Mesenchymal stem cell (in vitro differentiated cells and primary cell): Measurements from ENCODE around the gene STAM.
A peak's percentile ranks its signal among the peaks of the same experiment; 100 is the strongest.

Experiments used
- DNase-seq: peaks from one replicate; pipeline ENCODE4 v3.0.0-alpha.2; 2013
- H2AFZ ChIP-seq: one replicate; pipeline ENCODE4 v1.6.1; 2013; ENCODE audit warnings: low read depth, mild to moderate bottlenecking, control low read depth, inconsistent platforms, low read length, moderate library complexity
- H2AK5ac ChIP-seq: 2 replicates; pipeline ENCODE4 v1.6.1; 2013; ENCODE audit warnings: low read length, moderate library complexity, mild to moderate bottlenecking, inconsistent platforms; ENCODE audit not compliant: severe bottlenecking
- H2BK120ac ChIP-seq: one replicate; pipeline ENCODE4 v1.6.1; 2013; ENCODE audit warnings: low read depth, mild to moderate bottlenecking, inconsistent platforms, low read length, moderate library complexity
- H2BK12ac ChIP-seq, 2 experiments: one replicate each; pipeline ENCODE4 v1.6.1; 2013; ENCODE audit warnings: inconsistent platforms in 2 of 2, low read length in 2 of 2, mild to moderate bottlenecking in 2 of 2, moderate library complexity in 2 of 2, control low read depth in 1 of 2
- H2BK15ac ChIP-seq: one replicate; pipeline ENCODE4 v1.6.1; 2013; ENCODE audit warnings: mild to moderate bottlenecking, low read depth, inconsistent platforms; ENCODE audit not compliant: poor library complexity, severe bottlenecking
- H2BK5ac ChIP-seq: 2 replicates; pipeline ENCODE4 v1.6.1; 2013; ENCODE audit warnings: low read depth, mild to moderate bottlenecking, low read length, control low read depth, inconsistent platforms; ENCODE audit not compliant: poor library complexity, severe bottlenecking
- H3K14ac ChIP-seq, 2 experiments: one replicate each; pipeline ENCODE4 v1.6.1; 2013; ENCODE audit warnings: inconsistent platforms in 2 of 2, low read length in 2 of 2, control low read depth in 1 of 2, mild to moderate bottlenecking in 1 of 2, moderate library complexity in 1 of 2
- H3K18ac ChIP-seq, 2 experiments: one replicate each; pipeline ENCODE4 v1.6.1; 2013; ENCODE audit warnings: inconsistent platforms in 2 of 2, low read length in 2 of 2, control low read depth in 1 of 2, low read depth in 1 of 2, mild to moderate bottlenecking in 1 of 2
- H3K23ac ChIP-seq, 2 experiments: one replicate each; pipeline ENCODE4 v1.6.1; 2013; ENCODE audit warnings: inconsistent platforms in 2 of 2, low read length in 2 of 2, mild to moderate bottlenecking in 2 of 2, moderate library complexity in 2 of 2, control low read depth in 1 of 2
- H3K27ac ChIP-seq: 2 replicates; pipeline ENCODE4 v1.5.1; 2013; ENCODE audit warnings: mild to moderate bottlenecking, moderate library complexity, low read length, control low read depth, inconsistent platforms; ENCODE audit not compliant: poor library complexity, severe bottlenecking
- H3K27me3 ChIP-seq, 2 experiments: 2 replicates each; pipeline versions ENCODE4 v1.6.1 to v1.7.0; 2013; ENCODE audit warnings: low read length in 2 of 2, mild to moderate bottlenecking in 2 of 2, moderate library complexity in 2 of 2, control low read depth in 1 of 2, inconsistent platforms in 1 of 2; ENCODE audit not compliant: control insufficient read depth in 1 of 2, insufficient read depth in 1 of 2
- H3K36me3 ChIP-seq, 2 experiments: 2 replicates each; pipeline versions ENCODE4 v1.6.1 to v1.7.0; 2013; ENCODE audit warnings: low read length in 2 of 2, control low read depth in 1 of 2, inconsistent platforms in 1 of 2, low read depth in 1 of 2, mild to moderate bottlenecking in 1 of 2; ENCODE audit not compliant: insufficient read depth in 2 of 2, control insufficient read depth in 1 of 2
- H3K4ac ChIP-seq, 2 experiments: one replicate each; pipeline ENCODE4 v1.6.1; 2013; ENCODE audit warnings: inconsistent platforms in 2 of 2, low read length in 2 of 2, mild to moderate bottlenecking in 2 of 2, moderate library complexity in 2 of 2, control low read depth in 1 of 2, low read depth in 1 of 2
- H3K4me1 ChIP-seq: 2 replicates; pipeline ENCODE4 v1.6.1; 2013; ENCODE audit warnings: low read depth, low read length, control low read depth; ENCODE audit not compliant: control insufficient read depth, insufficient read depth
- H3K4me2 ChIP-seq: 2 replicates; pipeline ENCODE4 v1.6.1; 2013; ENCODE audit warnings: low read length, mild to moderate bottlenecking, inconsistent platforms; ENCODE audit not compliant: poor library complexity, severe bottlenecking
- H3K4me3 ChIP-seq, 2 experiments: 2 replicates each; pipeline versions ENCODE4 v1.5.1 to v1.7.0; 2013; ENCODE audit warnings: low read length in 2 of 2, mild to moderate bottlenecking in 2 of 2, control low read depth in 1 of 2, low read depth in 1 of 2; ENCODE audit not compliant: insufficient read depth in 1 of 2
- H3K79me1 ChIP-seq: replicated peaks from 2 replicates; pipeline ENCODE4 v1.6.1; 2013; ENCODE audit warnings: mild to moderate bottlenecking, control low read depth, low read length, inconsistent platforms; ENCODE audit not compliant: poor library complexity, severe bottlenecking
- H3K9ac ChIP-seq: 2 replicates; pipeline ENCODE4 v1.7.0; 2013; ENCODE audit warnings: mild to moderate bottlenecking, low read length, moderate library complexity
- H3K9me3 ChIP-seq: 2 replicates; pipeline ENCODE4 v1.7.0; 2013; ENCODE audit warnings: mild to moderate bottlenecking, low read length; ENCODE audit not compliant: control insufficient read depth
- H4K8ac ChIP-seq: one replicate; pipeline ENCODE4 v1.6.1; 2013; ENCODE audit warnings: inconsistent platforms, mild to moderate bottlenecking, low read length, moderate library complexity
- H4K91ac ChIP-seq: one replicate; pipeline ENCODE4 v1.6.1; 2013; ENCODE audit warnings: mild to moderate bottlenecking, low read length, inconsistent platforms
- WGBS: methylation state at CpG from one replicate; pipeline ENCODE4 v1.1.7; 2013; ENCODE audit warnings: mixed read lengths; 5-methylcytosine and 5-hydroxymethylcytosine counted together

The STAM gene

DNA sequence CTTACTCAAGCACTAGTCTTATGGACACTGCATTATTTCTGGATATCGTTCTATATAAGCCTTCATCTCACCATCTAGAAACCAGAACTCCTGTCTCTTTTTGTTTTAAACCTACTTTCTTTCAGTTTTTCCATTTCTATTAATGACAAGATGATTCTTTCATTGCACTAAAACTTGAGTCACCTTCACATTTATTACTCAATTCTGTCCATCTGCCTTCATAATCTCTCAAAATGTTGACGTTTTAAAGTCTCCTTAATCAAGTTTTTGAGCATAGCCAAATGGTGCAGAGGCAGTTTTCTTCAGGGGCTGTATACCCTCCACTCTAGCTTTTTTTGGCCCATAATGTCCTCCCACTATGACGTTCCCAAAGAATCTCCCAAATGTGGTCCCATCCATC is 17.6 kb downstream of the STAM start:
- Histone ChIP-seq H3K4me3 (no peak overlapping the region), H2AK5ac (no peak overlapping the region), H3K9ac (peak overlapping the region; percentile 28), H3K14ac (no peak overlapping the region), H2AFZ (no peak overlapping the region), H2BK5ac (no peak overlapping the region), H3K4me1 (peaks cover 4% of the 10 kb centered on the region), H3K18ac (no peak overlapping the region), H3K9me3 (no peaks in the 10 kb centered on the region), H2BK120ac (no peak overlapping the region), H2BK15ac (no peak overlapping the region), H3K27me3 (no peaks in the 10 kb centered on the region), H3K23ac (no peak overlapping the region), H3K27ac (no peak overlapping the region), H2BK12ac (no peak overlapping the region), H3K79me1 (peaks cover 9% of the 10 kb centered on the region), H3K4ac (no peak overlapping the region), H3K36me3 (peaks cover 4 to 26% of the 10 kb centered on the region in 2 experiments), H4K91ac (no peak overlapping the region), H3K4me2 (no peak overlapping the region), H4K8ac (no peak overlapping the region)
- WGBS = 100% methylated on average over 2 of the region's 3 CpGs
- DNase-seq = no peak

DNA sequence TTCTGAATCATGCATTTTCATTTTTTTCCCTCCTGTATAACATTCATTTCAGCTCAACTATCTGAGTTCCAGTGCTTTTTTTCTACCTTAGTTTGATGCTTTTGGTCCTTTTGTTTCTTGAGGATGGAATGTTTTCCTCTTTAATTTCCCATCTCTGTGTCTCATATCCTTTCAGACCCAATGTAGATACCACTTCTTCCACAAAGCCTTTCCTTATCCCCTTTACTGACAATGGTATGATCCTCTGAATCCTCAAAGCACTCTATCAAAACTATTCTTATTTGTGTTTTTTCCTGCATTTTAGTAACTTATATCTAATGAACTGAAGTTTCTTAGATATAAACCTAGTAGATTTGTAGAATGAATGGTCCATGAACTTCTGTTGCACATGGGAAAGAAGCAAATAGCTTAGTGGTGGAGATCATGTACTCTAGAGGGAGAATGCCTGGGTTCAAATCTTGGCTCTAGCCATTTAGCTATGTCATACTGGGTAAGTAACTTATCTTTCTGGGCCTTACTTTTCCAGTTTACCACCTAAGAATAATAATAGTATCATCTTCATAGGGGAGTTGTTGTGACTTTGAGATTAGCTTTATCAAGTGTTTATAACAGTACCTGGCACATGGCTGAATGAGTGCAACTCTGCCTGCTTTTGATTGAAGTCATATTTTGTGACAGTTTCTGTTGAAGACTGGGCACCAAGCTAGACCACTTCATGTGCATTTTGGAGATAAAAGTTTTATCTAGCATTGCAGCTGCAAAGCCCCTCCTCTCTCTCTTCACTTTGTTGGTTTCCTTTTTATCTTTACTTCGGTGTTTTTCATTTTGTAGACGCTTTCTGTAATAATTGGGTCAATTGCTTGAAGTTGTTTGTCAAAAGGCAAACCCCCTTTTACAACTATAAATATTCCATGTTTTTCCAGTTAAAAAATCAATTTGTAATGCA is 18.5 kb downstream of the STAM start:
- Histone ChIP-seq H3K9me3 (no peaks in the 10 kb centered on the region), H2AK5ac (no peak overlapping the region), H3K27ac (no peak overlapping the region), H4K91ac (no peak overlapping the region), H4K8ac (no peak overlapping the region), H3K27me3 (no peaks in the 10 kb centered on the region), H3K23ac (no peak overlapping the region), H3K4me1 (peaks cover 2% of the 10 kb centered on the region), H3K4me2 (no peak overlapping the region), H2BK15ac (no peak overlapping the region), H3K36me3 (peaks cover 0 to 26% of the 10 kb centered on the region in 2 experiments), H3K79me1 (peaks cover 10% of the 10 kb centered on the region), H3K4me3 (no peak overlapping the region), H2BK120ac (no peak overlapping the region), H2BK12ac (no peak overlapping the region), H3K9ac (no peak overlapping the region), H2BK5ac (no peak overlapping the region), H3K18ac (no peak overlapping the region), H3K14ac (no peak overlapping the region), H3K4ac (no peak overlapping the region), H2AFZ (no peak overlapping the region)
- no peak for DNase-seq
- no CpG with 5 or more reads among the region's 2 CpGs for WGBS

DNA sequence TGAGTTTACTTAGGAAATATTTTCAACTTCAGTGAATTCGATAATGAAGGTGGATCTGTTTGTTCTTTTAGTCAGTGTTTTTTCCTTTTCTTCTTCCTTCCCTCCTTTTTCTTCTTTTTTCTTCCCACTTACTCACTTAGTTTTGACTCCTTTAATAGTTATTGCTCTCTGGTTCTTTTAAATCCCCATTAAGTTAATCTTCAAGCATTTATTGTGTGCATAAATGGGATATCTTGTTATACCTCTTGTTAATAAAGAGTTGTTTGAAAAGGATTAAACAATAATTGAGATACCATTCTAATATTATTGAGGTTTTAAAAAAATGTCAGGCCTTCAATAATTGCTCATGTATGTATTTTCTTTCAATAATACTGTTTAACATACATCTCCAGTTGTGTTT is 19.5 kb downstream of the STAM start:
- Histone ChIP-seq H4K91ac (no peak overlapping the region), H3K14ac (no peak overlapping the region), H3K4me1 (peaks cover 2% of the 10 kb centered on the region), H3K4ac (no peak overlapping the region), H3K36me3 (peaks cover 0 to 26% of the 10 kb centered on the region in 2 experiments), H2BK15ac (no peak overlapping the region), H3K79me1 (peaks cover 14% of the 10 kb centered on the region), H4K8ac (no peak overlapping the region), H2BK12ac (no peak overlapping the region), H2AFZ (no peak overlapping the region), H3K27ac (no peak overlapping the region), H3K18ac (no peak overlapping the region), H2BK5ac (no peak overlapping the region), H2AK5ac (no peak overlapping the region), H3K4me2 (no peak overlapping the region), H3K9ac (no peak overlapping the region), H3K4me3 (no peak overlapping the region), H2BK120ac (no peak overlapping the region), H3K27me3 (no peaks in the 10 kb centered on the region), H3K23ac (no peak overlapping the region), H3K9me3 (no peaks in the 10 kb centered on the region)
- no CpG with 5 or more reads among the region's 1 CpG for WGBS
- DNase-seq = no peak

DNA sequence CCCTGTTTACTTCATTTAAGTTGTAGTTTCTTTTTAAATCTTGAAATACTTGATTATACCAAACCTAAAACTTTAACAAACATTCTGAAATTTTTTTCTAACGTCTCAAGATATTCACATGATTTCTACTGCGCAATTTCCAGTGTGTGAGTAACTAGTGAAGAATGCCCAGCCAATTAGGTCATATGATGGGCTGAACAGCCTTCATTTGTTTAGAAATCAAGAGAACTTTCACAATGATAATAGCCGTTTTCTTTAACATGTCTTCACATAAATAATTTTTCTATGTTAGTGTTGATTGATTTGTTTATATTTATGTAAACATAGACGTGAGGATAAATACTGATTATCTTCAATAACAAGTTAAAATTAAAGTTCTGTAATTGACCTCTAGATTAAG is 21.8 kb downstream of the STAM start:
- Histone ChIP-seq H3K27ac (no peak overlapping the region), H4K91ac (no peak overlapping the region), H2BK5ac (no peak overlapping the region), H3K4ac (no peak overlapping the region), H3K4me2 (no peak overlapping the region), H2BK12ac (no peak overlapping the region), H2BK120ac (no peak overlapping the region), H4K8ac (no peak overlapping the region), H3K23ac (no peak overlapping the region), H3K79me1 (peaks cover 10% of the 10 kb centered on the region), H3K9me3 (no peaks in the 10 kb centered on the region), H3K36me3 (peaks cover 0 to 21% of the 10 kb centered on the region in 2 experiments), H3K4me1 (peaks cover 2% of the 10 kb centered on the region), H3K9ac (peak overlapping the region; percentile 95), H3K27me3 (no peaks in the 10 kb centered on the region), H2BK15ac (no peak overlapping the region), H3K14ac (no peak overlapping the region), H3K4me3 (no peak overlapping the region), H3K18ac (no peak overlapping the region), H2AK5ac (no peak overlapping the region), H2AFZ (no peak overlapping the region)
- no CpG with 5 or more reads among the region's 4 CpGs for WGBS
- DNase-seq = peak; percentile 94
